Body of pancreas (tissue), 4 donors: ENCODE data around the gene CYP2C18. TPM values are rescaled to one million over a fixed set of nuclear protein-coding genes. Genes with fewer than 3 reads are reported as not detected.
"Not testable (repeated sequence)": the region's sequence is repeated elsewhere in the genome, so short reads cannot be mapped to it uniquely, and the experiment has no call there.

Source experiments
- ATAC-seq: fragments of 150-250 bp; one replicate; pipeline ENCODE4 v1.9.1; 2016
- DNase-seq, 4 donors: peaks; one replicate each; pipeline ENCODE4 v3.0.0-alpha.2; 2019
- H3K27ac ChIP-seq, 4 donors: fragments of 200-600 bp; sonication (generic); 1 replicate in 3 of 4; 2 replicates in 1 of 4; pipeline versions ENCODE4 v1.5.1 to v1.6.1; 2016 to 2019; ENCODE audit warnings: mild to moderate bottlenecking in 1 of 4, mixed read lengths in 1 of 4, moderate library complexity in 1 of 4
- H3K27me3 ChIP-seq, 2 donors: fragments of 200-600 bp; sonication (generic); one replicate each; pipeline ENCODE4 v1.6.0; 2016; ENCODE audit warnings: mild to moderate bottlenecking in 1 of 2
- H3K36me3 ChIP-seq, 2 donors: fragments of 200-600 bp; sonication (generic); replicated peaks in 1 of 2; 2 replicates each; pipeline ENCODE4 v1.5.1; 2016; ENCODE audit warnings: low read depth in 2 of 2; ENCODE audit not compliant: insufficient read depth in 1 of 2
- H3K4me1 ChIP-seq: fragments of 200-600 bp; sonication (generic); one replicate; pipeline ENCODE4 v1.6.0; 2016
- H3K4me3 ChIP-seq, 2 donors: fragments of 200-600 bp; sonication (generic); 1 replicate in 1 of 2; 2 replicates in 1 of 2; pipeline ENCODE4 v1.5.1; 2016 to 2019
- H3K9me3 ChIP-seq, 3 donors: fragments of 200-600 bp; sonication (generic); 1 replicate in 2 of 3; 2 replicates in 1 of 3; pipeline ENCODE4 v1.5.1; 2016
- POLR2A ChIP-seq, 3 donors: fragments of 450-650 bp; IDR thresholded peaks; one replicate each; pipeline ENCODE4 v1.6.1; 2016; ENCODE audit warnings: antibody characterized with exemption in 3 of 3, mild to moderate bottlenecking in 2 of 3
- WGBS, 2 donors: methylation state at CpG; one replicate each; pipeline ENCODE4 v1.1.5; 2017; 5-methylcytosine and 5-hydroxymethylcytosine counted together
- intact Hi-C: fragments of 100-400 bp; cut with DNase I; formaldehyde crosslinking; loops from one replicate; pipeline ENCODE4 v1.15.1; 2023
- total RNA-seq, 2 donors: library from RNA; depleted of rRNA; stranded (reverse); fragments of >200 nt; gene quantifications; one replicate each; pipeline ENCODE4 v1.1.0, GENCODE V29; 2016
- TF ChIP-seq, protein P1 (sequence below), 7 experiments: fragments of 450-650 bp in 4 of 7; fragments of 200-600 bp in 3 of 7; sonication (generic) in 3 of 7; IDR thresholded peaks; one replicate each; pipeline ENCODE4 v1.5.1; 2016 to 2019; ENCODE audit warnings: antibody characterized with exemption in 7 of 7

Gene CYP2C18
- total RNA-seq: 1 to 10 TPM in 1 of 2 donors, not detected in 1; 3.9 TPM

DNA sequence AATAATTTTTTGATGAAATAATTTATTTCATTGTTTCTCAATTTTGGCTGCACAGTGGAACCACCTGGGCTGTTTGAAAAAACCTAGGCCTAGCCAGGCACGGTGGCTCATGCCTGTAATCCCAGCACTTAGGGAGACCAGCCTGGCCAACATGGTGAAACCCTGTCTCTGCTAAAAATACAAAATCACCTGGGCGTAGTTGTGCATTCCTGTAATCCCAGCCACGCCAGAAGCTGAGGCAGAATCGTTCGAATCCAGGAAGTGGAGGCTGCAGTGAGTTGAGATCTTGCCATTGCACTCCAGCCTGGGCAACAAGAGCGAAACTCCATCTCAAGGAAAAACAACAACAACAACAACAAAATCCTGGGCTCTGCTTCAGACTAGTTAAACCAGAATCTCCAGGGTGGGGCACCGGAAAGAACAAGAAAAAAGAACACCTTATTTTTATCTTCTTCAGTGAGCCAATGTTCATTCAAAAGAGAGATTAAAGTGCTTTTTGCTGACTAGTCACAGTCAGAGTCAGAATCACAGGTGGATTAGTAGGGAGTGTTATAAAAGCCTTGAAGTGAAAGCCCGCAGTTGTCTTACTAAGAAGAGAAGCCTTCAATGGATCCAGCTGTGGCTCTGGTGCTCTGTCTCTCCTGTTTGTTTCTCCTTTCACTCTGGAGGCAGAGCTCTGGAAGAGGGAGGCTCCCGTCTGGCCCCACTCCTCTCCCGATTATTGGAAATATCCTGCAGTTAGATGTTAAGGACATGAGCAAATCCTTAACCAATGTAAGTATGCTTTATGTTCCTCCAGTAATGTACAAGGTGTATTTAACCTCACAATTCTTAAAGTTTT is at the start of gene CYP2C18:
TSS of gene CYP2C18 (plus strand) at position 516 of the 841 bp plus-strand sequence. CDS start at position 607, 91 bp downstream.
- DNase-seq (no peak), ATAC-seq (no peak)
- peak within 1 kb of the TSS in 2 of 4 donors; percentile 41 to 55 for H3K27ac ChIP-seq
- intact Hi-C loops: no loop called here
- H3K36me3 ChIP-seq: no peaks in the 10 kb centered on the region
- H3K27me3 ChIP-seq: no peaks in the 10 kb centered on the region
- WGBS, 2 donors: 80 to 84% methylated on average over 10 of the region's 10 CpGs
- H3K4me3 ChIP-seq: no peak within 1 kb of the TSS
- H3K9me3 ChIP-seq: no peaks in the 10 kb centered on the region
- no peak for TF ChIP-seq POLR2A (IDR thresholded peaks at IDR 0.05)
- TF ChIP-seq, protein P1, sequence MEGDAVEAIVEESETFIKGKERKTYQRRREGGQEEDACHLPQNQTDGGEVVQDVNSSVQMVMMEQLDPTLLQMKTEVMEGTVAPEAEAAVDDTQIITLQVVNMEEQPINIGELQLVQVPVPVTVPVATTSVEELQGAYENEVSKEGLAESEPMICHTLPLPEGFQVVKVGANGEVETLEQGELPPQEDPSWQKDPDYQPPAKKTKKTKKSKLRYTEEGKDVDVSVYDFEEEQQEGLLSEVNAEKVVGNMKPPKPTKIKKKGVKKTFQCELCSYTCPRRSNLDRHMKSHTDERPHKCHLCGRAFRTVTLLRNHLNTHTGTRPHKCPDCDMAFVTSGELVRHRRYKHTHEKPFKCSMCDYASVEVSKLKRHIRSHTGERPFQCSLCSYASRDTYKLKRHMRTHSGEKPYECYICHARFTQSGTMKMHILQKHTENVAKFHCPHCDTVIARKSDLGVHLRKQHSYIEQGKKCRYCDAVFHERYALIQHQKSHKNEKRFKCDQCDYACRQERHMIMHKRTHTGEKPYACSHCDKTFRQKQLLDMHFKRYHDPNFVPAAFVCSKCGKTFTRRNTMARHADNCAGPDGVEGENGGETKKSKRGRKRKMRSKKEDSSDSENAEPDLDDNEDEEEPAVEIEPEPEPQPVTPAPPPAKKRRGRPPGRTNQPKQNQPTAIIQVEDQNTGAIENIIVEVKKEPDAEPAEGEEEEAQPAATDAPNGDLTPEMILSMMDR (IDR thresholded peaks at IDR 0.05): no peak
- H3K4me1 ChIP-seq: peaks cover 27% of the 10 kb centered on the region

DNA sequence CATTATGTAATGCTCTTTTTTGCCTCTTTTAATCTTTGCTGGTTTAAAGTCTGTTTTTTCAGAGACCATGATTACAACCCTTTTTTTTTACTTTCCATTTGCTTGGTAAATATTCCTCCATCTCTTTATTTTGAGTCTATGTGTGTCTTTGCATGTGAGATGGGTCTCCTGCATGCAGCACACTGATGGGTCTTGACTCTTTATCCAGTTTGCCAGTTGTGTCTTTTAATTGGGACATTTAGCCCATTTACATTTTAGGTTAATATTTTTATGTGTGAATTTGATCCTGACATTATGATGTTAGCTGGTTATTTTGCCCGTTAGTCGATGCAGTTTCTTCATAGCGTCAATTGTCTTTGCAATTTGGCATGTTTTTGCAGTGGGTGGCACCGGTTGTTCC is 45.4 kb upstream of the CYP2C18 start:
- 88 to 100% methylated on average over 4 of the region's 4 CpGs for WGBS, 2 donors
- ATAC-seq, DNase-seq, intact Hi-C loops, H3K36me3 ChIP-seq, H3K27me3 ChIP-seq, H3K4me3 ChIP-seq, H3K27ac ChIP-seq, H3K4me1 ChIP-seq, H3K9me3 ChIP-seq: not testable (repeated sequence)

DNA sequence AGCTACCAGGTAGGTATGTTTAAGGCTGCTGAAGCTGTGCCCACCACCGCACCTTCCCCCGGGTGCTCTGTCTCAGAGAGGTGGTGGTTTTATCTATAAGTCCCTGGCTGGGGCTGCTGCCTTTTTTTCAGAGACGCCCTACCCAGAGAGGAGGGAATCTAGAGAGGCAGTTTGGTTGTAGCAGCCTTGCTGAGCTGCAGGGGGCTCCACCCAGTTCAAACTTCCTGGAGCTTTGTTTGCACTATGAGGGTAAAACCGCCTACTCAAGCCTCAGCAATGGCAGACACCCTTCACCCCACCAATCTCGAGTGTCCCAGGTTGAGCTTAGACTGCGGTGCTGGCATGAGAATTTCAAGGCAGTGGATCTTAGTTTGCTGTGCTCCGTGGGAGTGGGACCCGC is 43.6 kb upstream of the CYP2C18 start:
- Histone ChIP-seq H3K27ac (no peak overlapping the region), H3K4me1 (no peaks in the 10 kb centered on the region), H3K36me3 (no peaks in the 10 kb centered on the region), H3K27me3 (no peaks in the 10 kb centered on the region), H3K4me3 (no peak overlapping the region), H3K9me3 (peaks cover 0 to 10% (median 0%) of the 10 kb centered on the region in 3 donors)
- WGBS, 2 donors: 85 to 88% methylated on average over 7 to 8 of the region's 8 CpGs
- no peak for DNase-seq
- intact Hi-C loops: no loop called here
- TF ChIP-seq, protein P1 (IDR thresholded peaks at IDR 0.05): no peak
- no peak for TF ChIP-seq POLR2A (IDR thresholded peaks at IDR 0.05)
- no peak for ATAC-seq

DNA sequence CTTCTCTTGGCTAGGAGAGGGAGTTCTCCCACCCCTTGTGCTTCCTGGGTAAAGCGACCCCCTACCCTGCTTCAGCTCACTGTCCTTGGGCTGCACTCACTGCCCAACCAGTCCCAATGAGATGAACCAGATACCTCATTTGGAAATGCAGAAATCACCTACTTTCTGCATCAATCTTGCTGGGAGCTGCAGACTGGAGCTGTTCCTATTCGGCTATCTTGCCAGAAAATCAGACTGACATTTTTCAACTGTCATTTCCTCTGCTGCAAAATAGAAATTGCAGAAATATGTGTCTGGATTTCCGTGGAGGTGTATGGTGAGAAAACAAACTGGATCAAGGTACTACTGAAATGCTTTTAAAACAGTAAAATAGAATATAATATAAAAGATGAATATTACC is 43.0 kb upstream of the CYP2C18 start:
- WGBS, 2 donors: 50 to 56% methylated on average over 3 of the region's 3 CpGs
- H3K9me3 ChIP-seq: peaks cover 0 to 10% (median 0%) of the 10 kb centered on the region in 3 donors
- H3K36me3 ChIP-seq: no peaks in the 10 kb centered on the region
- DNase-seq (no peak), ATAC-seq (no peak)
- no peaks in the 10 kb centered on the region for H3K27me3 ChIP-seq
- intact Hi-C loops: no loop called here
- H3K4me3 ChIP-seq: no peak overlapping the region
- TF ChIP-seq, protein P1 (IDR thresholded peaks at IDR 0.05): no peak
- TF ChIP-seq POLR2A (IDR thresholded peaks at IDR 0.05): no peak
- H3K27ac ChIP-seq: no peak overlapping the region
- H3K4me1 ChIP-seq: no peaks in the 10 kb centered on the region

DNA sequence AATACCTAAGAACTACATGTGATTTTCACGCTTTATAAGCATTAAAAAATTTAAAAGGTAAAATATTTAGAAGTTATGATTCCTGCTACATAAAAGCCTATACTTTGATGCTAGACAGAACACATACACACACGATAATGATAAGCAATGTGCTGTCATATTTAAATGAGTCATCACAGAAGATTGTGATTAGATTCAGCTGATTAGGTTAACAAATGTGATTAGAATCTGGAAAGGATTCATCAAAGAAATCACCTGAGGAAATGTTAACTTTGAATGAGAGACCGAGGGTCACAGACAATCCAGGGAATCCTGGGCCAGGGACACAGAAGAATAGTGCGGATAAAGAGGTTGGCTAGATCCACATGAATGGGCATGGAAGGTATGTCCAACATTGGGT is 42.0 kb upstream of the CYP2C18 start:
- intact Hi-C loops: no loop called here
- 77 to 81% methylated on average over 4 of the region's 4 CpGs for WGBS, 2 donors
- no peak for DNase-seq

More for the DNA sequence above, 42.0 kb upstream of the CYP2C18 start:
- Histone ChIP-seq H3K4me3 (no peak overlapping the region), H3K27ac (no peak overlapping the region), H3K36me3 (no peaks in the 10 kb centered on the region), H3K9me3 (peaks cover 0 to 10% (median 0%) of the 10 kb centered on the region in 3 donors), H3K27me3 (no peaks in the 10 kb centered on the region), H3K4me1 (no peaks in the 10 kb centered on the region)
- no peak for ATAC-seq
- no peak for TF ChIP-seq POLR2A (IDR thresholded peaks at IDR 0.05)
